Fibroblast of skin of left quadriceps (primary cell): Measurements from ENCODE around the gene CFAP100.

Experiments used
- DNase-seq, 2 experiments: peaks; one replicate each; pipeline ENCODE4 v3.0.0-alpha.2; 2013; ENCODE audit warnings: low read depth in 2 of 2

The CFAP100 gene

DNA sequence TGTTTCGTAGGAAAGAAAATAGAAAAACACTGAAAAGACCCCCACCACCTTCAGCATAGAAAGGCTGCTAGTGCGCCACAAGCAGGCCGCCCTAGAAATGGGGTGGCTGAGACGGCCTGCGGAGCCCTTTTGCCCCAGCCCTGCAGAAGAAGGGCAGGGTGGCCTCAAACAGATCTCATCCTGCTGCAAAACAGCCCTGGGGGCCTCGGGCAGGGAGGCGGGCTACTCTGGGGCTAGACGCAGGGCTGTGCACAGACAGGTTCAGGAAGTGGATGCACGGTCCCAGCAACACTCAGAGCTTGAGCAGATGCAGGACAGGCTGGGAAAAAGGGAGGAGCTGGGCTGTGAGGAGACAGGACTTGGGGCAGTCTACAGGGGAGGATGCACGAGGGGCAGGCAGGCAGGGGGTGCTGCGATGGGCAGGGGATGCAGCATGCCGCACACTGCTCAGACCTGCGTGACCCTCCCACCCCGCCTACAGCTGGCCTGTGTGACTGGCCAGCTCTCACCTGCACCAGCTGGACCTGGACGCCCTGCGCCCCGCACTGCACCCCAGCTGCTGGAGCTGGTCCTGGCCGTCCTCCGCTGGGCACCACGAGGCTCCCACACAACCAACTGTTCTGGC lies 46.7 kb downstream of the CFAP100 start:
- DNase-seq = no peak

- no peak for DNase-seq
Measured at GRCh38 chr3:126442094-126442855, 47.6 kb downstream of the CFAP100 start.

GRCh38 chr3:126442856-126443242 lies 48.1 kb downstream of the CFAP100 start:
- DNase-seq = no peak

GRCh38 chr3:126445506-126445905 lies 50.8 kb downstream of the CFAP100 start:
- DNase-seq = no peak

DNA sequence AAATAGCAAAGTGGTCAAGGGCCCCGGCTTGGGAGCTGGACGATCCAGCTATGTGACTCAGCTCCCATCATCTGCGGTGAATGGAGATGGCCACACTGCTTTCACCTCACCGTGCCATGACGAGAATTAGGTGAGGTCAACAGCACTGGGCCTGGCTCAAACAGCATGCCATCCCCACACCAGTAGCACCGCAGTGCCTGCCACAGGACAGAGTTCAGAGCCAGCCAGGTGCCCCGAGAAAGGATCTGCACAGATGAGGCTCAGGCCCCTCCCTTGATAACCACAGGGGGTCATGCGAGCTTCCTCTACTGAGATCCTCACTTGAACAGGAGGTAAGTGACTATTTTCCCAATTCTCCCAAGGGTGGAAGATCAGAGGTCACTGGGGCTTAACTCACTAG lies 51.6 kb downstream of the CFAP100 start:
- DNase-seq = no peak

GRCh38 chr3:126446791-126447190 lies 52.1 kb downstream of the CFAP100 start:
- DNase-seq = no peak

DNA sequence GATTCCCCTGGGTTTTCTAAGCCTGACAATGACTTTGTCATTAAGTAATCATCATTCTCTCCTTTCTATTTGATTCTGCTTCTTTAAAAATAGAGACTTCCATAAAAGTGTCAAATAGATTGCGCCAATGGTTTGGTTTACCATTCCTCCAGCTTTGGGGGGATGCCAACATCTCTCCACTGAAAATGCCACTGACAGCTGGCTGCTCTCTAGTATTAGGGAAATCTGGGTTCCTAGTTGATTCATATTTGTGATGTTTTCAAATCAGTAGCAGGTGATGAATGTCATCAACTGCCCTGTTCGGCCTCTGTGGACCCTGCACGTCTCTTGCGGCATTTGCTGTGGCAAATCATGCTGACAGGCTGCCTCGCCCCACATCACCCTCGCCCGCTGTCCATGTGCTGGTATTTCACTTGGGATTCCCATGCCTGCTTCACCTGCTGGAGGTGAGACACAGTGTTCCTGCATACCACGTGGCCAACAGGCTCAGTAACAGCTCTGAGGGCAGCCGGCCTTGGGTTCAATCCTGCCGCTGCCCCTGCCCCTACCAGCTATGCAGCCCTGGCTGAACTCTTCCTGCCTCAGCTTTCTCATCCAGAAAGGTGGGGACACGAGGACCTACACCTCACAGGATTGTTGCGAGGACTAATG lies 52.9 kb downstream of the CFAP100 start:
- DNase-seq = no peak

DNA sequence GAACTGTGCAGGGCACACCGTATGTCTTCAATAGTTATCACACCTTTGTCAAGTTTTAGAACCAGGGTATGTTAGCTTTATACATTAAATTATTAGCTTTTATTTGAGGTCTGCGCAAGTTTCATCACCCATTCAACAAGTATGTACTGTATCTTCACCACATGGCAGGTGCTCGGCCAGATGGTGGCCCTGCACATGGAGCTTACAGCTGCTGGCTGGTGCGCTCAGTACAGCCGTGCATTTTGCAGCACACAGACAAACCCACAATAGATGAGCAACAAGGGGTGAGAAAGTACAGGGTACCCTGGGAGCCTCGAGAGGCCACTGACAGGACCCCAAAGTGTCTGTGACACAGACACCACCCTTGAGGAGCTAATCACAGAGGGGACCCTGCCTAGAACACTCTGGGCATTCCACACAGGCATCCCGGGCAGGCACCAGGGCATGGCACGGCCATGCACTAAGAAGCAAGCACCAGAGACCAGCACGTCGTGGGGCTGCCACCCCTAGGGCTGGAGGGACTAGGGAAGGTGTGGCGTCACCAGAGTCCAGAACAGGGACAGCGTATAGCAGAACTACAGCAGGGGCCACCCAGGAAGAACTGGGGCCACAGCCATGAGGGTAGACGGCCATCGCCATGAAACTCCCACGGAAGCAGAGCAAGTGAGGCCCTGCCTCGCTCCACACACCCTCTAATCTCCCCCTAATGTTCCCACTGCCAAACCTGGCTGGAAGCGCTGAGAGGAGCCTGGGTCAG lies 53.6 kb downstream of the CFAP100 start:
- DNase-seq = no peak

GRCh38 chr3:126448893-126449180 lies 54.1 kb downstream of the CFAP100 start:
- no peak for DNase-seq

DNA sequence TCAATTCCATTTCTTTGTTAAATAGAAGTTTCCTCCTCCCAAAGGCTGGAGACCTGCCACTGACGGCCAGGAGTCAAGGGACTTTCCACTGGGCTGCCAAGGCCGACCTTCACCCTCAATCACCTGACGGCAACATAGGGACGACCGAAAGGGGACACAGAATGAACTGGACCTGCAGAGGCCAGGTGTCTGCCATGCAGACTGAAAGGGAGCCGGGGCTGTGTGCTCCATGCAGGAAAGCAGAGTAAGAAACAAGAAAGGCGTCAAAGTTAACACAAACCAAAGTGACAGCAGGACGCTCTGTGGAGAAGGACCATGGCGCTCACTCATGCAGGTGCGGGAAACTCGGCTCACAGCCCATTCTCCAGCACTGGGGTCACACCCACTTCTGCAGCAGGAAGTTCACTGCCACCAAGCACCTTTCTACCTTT lies 54.9 kb downstream of the CFAP100 start:
- DNase-seq = no peak

DNA sequence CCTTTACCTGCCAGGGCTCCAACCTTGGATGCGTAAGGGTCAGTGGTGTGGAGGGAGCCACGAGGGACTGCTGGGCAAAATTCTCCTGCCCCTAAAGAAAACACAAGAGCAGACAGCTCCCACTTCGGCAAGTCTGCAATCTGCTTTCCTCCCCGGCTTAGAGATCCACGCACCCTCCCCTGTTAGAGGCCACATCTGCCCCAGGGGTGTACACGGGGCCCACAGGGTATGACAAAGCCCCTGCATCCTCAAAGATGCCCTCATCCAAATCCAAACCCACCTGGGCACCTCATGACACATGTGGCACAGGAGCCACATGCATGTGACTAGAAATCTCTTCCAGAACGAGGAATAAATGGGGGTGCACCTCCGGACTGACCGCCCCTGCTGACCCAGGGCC lies 55.5 kb downstream of the CFAP100 start:
- no peak for DNase-seq

GRCh38 chr3:126450744-126451143 lies 56.0 kb downstream of the CFAP100 start:
- DNase-seq = no peak

DNA sequence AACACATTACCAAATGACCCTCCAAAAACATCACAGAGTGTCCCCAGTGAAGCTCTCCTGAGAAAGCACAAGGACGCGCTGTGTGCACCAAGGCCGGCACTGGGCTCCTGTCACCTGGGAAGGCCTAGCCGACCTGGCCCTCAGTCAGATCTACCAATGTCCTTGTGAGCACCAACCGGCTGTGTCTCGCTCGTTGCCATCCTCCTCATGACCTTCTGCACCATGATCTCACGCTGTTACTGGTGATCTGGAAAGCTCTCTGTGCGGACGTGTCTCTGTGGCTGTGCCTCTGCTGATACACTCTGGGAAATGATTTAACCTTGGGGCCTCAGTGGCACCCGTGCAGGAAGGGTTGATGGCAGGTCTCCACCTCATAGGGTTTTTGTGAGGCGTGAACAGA lies 56.8 kb downstream of the CFAP100 start:
- DNase-seq = no peak

DNA sequence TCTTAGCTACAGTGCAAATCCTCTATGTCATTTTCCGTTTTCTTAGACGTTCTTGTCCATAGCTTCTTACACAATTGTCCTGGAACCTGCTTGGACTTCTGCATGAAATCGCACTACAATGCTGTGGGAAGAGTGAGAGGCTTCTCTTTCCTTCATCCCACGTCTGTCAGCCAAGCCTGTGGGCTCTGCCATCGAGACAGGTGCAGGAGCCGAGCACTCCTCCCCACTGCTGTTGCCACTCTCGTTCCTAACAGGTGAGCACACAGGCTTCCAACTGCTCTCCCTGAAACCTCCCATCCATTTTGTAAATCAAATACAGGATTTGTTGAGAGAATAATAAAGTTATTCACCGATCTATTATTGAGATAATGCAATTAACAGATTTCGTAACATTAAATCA lies 57.5 kb downstream of the CFAP100 start:
- DNase-seq = no peak

DNA sequence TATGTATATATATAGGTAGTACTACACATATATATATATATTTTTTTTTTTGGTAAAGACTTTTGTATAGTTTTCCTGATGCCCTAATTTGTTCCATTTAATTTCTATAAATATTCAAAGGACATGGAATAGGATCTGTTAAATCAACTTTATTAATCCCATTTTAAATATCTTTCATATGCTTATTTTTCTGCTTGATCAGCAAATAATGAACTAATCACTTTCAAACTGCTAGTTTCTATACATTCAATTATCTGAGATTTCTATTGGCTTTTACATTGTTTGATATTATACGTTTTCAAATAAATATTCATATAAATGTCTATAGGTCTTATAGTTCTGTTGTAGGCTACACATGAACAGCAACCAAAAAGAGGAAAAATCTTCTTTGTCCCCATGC lies 59.3 kb downstream of the CFAP100 start:
- DNase-seq = no peak

- DNase-seq = no peak
Measured at GRCh38 chr3:126454437-126455198, 59.9 kb downstream of the CFAP100 start.

DNA sequence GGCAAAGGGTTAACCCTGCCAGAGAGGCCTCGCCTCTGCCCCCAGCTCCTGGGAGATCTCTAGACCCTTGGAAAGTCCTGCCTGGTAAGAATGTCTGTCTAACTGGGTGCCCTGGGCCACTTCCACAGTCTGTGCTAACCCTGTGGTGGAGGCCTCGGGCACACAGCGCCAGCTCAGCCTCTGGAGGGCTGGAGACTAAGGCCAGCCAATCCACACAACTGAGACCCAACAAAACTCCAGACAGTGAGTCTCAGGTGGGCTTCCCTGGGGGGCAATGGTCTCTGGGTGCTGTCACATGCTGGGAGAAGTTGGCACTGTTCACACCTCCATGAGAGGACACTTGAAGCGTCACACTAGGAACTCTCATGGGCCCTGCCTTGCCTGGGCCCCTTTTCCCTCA lies 61.5 kb downstream of the CFAP100 start:
- no peak for DNase-seq

DNA sequence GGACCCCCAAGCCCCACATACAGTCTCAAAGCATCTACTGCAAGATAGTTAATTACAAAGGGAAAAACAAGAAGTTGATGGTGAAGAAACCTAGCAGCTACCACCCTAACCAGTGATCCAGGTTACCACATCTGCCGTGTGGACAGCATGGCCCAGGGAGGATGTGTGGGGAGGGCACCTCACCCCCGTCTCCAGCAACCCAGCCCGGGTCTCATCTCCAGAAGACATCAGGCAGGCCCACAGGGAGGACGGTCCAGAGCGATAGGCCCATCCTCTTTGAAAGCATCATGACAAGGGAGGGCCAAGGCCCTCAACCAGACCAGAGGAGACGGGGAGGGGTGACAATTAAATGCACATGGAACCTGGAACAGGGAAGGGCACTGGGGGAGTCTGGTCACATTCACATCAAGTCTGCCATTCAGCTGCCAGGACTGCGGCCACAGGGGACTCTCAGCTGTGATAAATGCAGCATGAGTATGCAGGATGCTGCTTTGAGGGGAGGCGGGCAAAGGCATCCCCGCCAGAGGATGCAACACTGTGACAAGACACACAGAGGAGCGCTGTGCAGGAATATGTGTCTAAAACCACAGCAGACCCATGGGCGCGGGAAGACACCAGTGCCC lies 62.2 kb downstream of the CFAP100 start:
- no peak for DNase-seq

DNA sequence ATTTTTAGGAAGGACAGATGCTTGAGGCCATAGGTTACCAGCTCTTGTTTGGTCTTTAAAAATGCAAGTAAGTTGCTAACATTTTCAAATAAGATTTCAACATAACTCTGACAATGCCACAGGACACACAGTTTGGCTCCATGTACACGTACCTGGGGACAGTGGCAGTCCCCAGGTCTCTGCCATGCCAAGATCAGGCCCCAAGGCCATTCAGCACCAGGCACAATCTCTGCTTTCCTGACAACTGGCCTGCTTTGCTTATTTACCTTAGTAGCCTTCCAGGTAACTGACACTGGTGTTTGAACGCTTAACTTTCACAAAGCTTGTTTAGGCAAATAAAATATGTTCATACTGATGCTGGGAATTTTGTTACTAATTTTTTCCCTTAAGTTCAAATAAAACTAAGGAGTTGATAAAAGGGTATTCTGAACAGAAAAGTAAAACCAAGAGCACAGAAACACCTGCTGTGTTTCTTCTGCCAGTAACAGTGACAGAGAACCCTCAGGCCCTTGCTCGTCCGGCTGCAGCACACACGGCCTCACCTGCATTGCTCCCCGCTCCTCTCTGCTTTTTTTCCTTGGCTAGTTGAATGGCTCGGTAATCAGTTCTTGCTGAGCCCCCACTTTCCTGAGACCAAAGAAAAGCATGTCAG lies 64.5 kb downstream of the CFAP100 start:
- DNase-seq = no peak

- DNase-seq = no peak
Measured at GRCh38 chr3:126459763-126460127, 65.0 kb downstream of the CFAP100 start.

GRCh38 chr3:126460381-126460780 lies 65.7 kb downstream of the CFAP100 start:
- DNase-seq = no peak
